ENCODE measurements around the gene SYTL3. TPM values are rescaled to one million over a fixed set of nuclear protein-coding genes. Genes with fewer than 3 reads are reported as not detected.
"Not testable (repeated sequence)": the region's sequence is repeated elsewhere in the genome, so short reads cannot be mapped to it uniquely, and the experiment has no call there.

SYTL3 gene
- total RNA-seq, 1 donor from 2014 or later = 0.77 TPM

GRCh38 chr6:158674342-158675131 is 24.7 kb downstream of the SYTL3 start:
- no peaks in the 10 kb centered on the region for H3K9me3 Mint-ChIP-seq (ENCODE audit: unreplicated experiment)
- H3K27me3 Mint-ChIP-seq (ENCODE audit: unreplicated experiment) = no peaks in the 10 kb centered on the region
- H3K4me1 Mint-ChIP-seq (ENCODE audit: unreplicated experiment) = no peaks in the 10 kb centered on the region
- no peaks in the 10 kb centered on the region for H3K36me3 Mint-ChIP-seq (ENCODE audit: low read depth, unreplicated experiment)
- DNase-seq (ENCODE audit: low spot score) = no peak
- no peak overlapping the region for H3K4me3 Mint-ChIP-seq (ENCODE audit: unreplicated experiment)
- H3K27ac Mint-ChIP-seq (ENCODE audit: unreplicated experiment) = no peak overlapping the region
- TF ChIP-seq, protein P1, sequence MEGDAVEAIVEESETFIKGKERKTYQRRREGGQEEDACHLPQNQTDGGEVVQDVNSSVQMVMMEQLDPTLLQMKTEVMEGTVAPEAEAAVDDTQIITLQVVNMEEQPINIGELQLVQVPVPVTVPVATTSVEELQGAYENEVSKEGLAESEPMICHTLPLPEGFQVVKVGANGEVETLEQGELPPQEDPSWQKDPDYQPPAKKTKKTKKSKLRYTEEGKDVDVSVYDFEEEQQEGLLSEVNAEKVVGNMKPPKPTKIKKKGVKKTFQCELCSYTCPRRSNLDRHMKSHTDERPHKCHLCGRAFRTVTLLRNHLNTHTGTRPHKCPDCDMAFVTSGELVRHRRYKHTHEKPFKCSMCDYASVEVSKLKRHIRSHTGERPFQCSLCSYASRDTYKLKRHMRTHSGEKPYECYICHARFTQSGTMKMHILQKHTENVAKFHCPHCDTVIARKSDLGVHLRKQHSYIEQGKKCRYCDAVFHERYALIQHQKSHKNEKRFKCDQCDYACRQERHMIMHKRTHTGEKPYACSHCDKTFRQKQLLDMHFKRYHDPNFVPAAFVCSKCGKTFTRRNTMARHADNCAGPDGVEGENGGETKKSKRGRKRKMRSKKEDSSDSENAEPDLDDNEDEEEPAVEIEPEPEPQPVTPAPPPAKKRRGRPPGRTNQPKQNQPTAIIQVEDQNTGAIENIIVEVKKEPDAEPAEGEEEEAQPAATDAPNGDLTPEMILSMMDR (IDR thresholded peaks at IDR 0.05; ENCODE audit: unreplicated experiment) = no peak

DNA sequence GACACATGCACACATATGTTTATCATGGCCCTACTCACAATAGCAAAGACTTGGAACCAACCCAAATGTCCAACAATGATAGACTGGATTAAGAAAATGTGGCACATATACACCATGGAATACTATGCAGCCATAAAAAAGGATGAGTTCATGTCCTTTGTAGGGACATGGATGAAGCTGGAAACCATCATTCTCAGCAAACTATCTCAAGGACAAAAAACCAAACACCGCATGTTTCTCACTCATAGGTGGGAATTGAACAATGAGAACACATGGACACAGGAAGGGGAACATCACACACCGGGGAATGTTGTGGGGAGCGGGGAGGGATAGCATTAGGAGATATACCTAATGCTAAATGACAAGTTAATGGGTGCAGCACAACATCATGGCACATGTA is 27.2 kb downstream of the SYTL3 start:
- not testable (repeated sequence) for DNase-seq (ENCODE audit: low spot score); H3K27me3 Mint-ChIP-seq (ENCODE audit: unreplicated experiment); H3K27ac Mint-ChIP-seq (ENCODE audit: unreplicated experiment); H3K9me3 Mint-ChIP-seq (ENCODE audit: unreplicated experiment); H3K4me1 Mint-ChIP-seq (ENCODE audit: unreplicated experiment); H3K36me3 Mint-ChIP-seq (ENCODE audit: low read depth, unreplicated experiment); H3K4me3 Mint-ChIP-seq (ENCODE audit: unreplicated experiment)

DNA sequence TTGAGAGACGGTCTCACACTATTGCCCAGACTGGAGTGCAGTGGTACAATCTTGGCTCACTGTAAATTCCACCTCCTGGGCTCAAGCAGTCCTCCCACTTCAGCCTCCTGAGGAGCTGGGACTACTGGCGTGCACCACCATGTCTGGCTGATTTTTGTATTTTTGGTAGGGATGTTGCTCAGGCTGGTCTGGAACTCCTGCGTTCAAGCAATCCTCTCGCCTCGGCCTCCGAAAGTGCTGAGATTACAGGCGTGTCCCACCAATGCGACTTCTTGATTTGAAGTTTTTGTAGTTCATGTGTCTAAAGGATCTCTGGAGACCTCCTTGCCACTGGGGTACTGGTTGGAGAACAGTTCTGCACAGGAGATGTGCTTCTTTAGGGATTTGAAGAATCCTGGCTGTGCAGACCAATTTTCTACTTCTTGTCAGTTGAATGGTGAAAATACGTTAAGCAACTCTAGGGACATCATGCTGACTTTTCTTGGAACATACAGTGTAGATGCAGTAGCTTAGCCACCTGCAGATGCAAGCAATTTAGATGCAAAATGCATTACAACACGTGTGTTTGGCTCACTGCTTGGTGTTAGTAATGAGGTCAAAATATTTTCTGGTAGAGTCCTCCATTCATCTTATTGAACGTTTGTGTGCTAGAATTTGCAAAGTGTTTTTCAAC is 28.2 kb downstream of the SYTL3 start:
- no peak for DNase-seq (ENCODE audit: low spot score)
- Mint-ChIP-seq H3K4me1 (ENCODE audit: unreplicated experiment) (no peaks in the 10 kb centered on the region), H3K36me3 (ENCODE audit: low read depth, unreplicated experiment) (no peaks in the 10 kb centered on the region), H3K9me3 (ENCODE audit: unreplicated experiment) (no peaks in the 10 kb centered on the region), H3K27me3 (ENCODE audit: unreplicated experiment) (no peaks in the 10 kb centered on the region), H3K4me3 (ENCODE audit: unreplicated experiment) (no peak overlapping the region), H3K27ac (ENCODE audit: unreplicated experiment) (no peak overlapping the region)
- TF ChIP-seq, protein P1 (IDR thresholded peaks at IDR 0.05; ENCODE audit: unreplicated experiment) = no peak

DNA sequence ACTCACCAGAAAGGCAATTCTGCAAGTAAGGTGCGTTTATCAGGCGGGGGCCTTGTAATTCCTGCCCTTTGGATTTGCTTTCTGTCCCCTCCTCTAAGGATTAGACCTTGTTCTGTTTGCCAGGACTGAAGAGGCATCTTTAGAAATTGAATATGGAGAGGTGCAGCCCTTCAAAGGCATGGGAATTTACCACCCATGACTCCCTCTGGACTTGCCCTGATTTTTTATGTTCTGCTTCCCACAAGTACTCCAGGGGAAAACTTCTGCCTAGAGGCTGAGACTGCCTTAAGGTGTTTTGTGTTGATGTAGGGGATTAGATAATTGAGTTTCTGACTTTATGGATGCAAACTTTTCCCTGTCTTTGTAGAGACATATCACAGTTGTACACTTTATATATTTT is 30.2 kb downstream of the SYTL3 start:
- Mint-ChIP-seq H3K27me3 (ENCODE audit: unreplicated experiment) (no peaks in the 10 kb centered on the region), H3K4me3 (ENCODE audit: unreplicated experiment) (no peak overlapping the region), H3K9me3 (ENCODE audit: unreplicated experiment) (no peaks in the 10 kb centered on the region), H3K36me3 (ENCODE audit: low read depth, unreplicated experiment) (no peaks in the 10 kb centered on the region), H3K27ac (ENCODE audit: unreplicated experiment) (no peak overlapping the region), H3K4me1 (ENCODE audit: unreplicated experiment) (no peaks in the 10 kb centered on the region)
- TF ChIP-seq, protein P1 (IDR thresholded peaks at IDR 0.05; ENCODE audit: unreplicated experiment) = no peak
- DNase-seq (ENCODE audit: low spot score) = no peak

GRCh38 chr6:158680481-158680880 is 30.6 kb downstream of the SYTL3 start:
- TF ChIP-seq, protein P1 (IDR thresholded peaks at IDR 0.05; ENCODE audit: unreplicated experiment) = no peak
- DNase-seq (ENCODE audit: low spot score) = no peak
- no peaks in the 10 kb centered on the region for H3K36me3 Mint-ChIP-seq (ENCODE audit: low read depth, unreplicated experiment)
- H3K9me3 Mint-ChIP-seq (ENCODE audit: unreplicated experiment) = no peaks in the 10 kb centered on the region
- H3K27me3 Mint-ChIP-seq (ENCODE audit: unreplicated experiment) = no peaks in the 10 kb centered on the region
- H3K4me1 Mint-ChIP-seq (ENCODE audit: unreplicated experiment) = no peaks in the 10 kb centered on the region
- H3K4me3 Mint-ChIP-seq (ENCODE audit: unreplicated experiment) = no peak overlapping the region
- H3K27ac Mint-ChIP-seq (ENCODE audit: unreplicated experiment) = no peak overlapping the region

All from endothelial cell (in vitro differentiated cells).